PC-9 (cell line): ENCODE data around the gene C14orf93.

ENCODE experiments used
- EZH2 ChIP-seq: fragments of 200-600 bp; sonication (generic); IDR thresholded peaks from 2 replicates; pipeline ENCODE4 v1.8.0; 2017; ENCODE audit warnings: antibody characterized with exemption, low read depth
- TF ChIP-seq, protein P1 (sequence below): fragments of 200-600 bp; sonication (generic); conservative IDR thresholded peaks from 2 replicates; pipeline ENCODE4 v1.6.1; 2017; ENCODE audit warnings: mixed run types, antibody characterized with exemption, mild to moderate bottlenecking, moderate library complexity

DNA sequence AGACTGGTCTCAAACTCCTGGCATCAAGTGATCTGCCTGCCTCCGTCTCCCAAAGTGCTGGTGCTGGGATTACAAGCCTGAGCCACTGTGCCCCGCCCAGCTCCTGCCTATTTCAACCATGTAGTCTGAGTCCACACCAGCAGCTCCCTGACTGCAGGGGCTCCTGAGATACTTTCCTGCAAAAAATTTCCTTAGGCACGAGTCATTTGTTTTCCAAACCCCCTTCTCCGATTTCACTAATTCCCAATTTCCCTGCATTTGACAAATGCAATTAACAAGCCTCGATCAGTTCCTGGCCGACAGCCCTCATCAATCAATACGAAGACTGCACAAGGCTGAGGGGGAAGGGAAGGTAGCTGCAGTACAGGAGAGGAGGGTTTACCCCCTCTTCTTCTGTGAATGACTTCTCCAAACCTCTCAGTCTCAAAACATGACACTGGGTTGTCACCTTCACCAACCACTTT lies 14.7 kb upstream of the C14orf93 start:
- TF ChIP-seq, protein P1, sequence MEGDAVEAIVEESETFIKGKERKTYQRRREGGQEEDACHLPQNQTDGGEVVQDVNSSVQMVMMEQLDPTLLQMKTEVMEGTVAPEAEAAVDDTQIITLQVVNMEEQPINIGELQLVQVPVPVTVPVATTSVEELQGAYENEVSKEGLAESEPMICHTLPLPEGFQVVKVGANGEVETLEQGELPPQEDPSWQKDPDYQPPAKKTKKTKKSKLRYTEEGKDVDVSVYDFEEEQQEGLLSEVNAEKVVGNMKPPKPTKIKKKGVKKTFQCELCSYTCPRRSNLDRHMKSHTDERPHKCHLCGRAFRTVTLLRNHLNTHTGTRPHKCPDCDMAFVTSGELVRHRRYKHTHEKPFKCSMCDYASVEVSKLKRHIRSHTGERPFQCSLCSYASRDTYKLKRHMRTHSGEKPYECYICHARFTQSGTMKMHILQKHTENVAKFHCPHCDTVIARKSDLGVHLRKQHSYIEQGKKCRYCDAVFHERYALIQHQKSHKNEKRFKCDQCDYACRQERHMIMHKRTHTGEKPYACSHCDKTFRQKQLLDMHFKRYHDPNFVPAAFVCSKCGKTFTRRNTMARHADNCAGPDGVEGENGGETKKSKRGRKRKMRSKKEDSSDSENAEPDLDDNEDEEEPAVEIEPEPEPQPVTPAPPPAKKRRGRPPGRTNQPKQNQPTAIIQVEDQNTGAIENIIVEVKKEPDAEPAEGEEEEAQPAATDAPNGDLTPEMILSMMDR = no peak
- no peak for TF ChIP-seq EZH2
